Gastroesophageal sphincter (tissue), 3 donors: Measurements from ENCODE around the gene DRC1.

Experiments used
- CTCF ChIP-seq, 4 experiments: fragments of 200-600 bp in 2 of 4; fragments of 450-650 bp in 2 of 4; sonication (generic) in 1 of 4; IDR thresholded peaks; one replicate each; pipeline ENCODE4 v1.5.1; 2017 to 2019; ENCODE audit warnings: antibody characterized with exemption in 4 of 4, mild to moderate bottlenecking in 2 of 4, moderate library complexity in 2 of 4
- POLR2A ChIP-seq, 2 donors: fragments of 450-650 bp; IDR thresholded peaks; one replicate each; pipeline ENCODE4 v1.6.1; 2017; ENCODE audit warnings: antibody characterized with exemption in 2 of 2, mild to moderate bottlenecking in 2 of 2, moderate library complexity in 1 of 2
- POLR2AphosphoS5 ChIP-seq: sonication (generic); formaldehyde crosslinking; IDR thresholded peaks from one replicate; pipeline ENCODE4 v1.6.1; 2017; ENCODE audit warnings: antibody characterized with exemption

- TF ChIP-seq CTCF (IDR thresholded peaks at IDR 0.05) (no peak), POLR2A (IDR thresholded peaks at IDR 0.05) (no peak), POLR2AphosphoS5 (no peak)
These were observed 28.3 kb downstream of the DRC1 start for GRCh38 chr2:26429779-26430578.
